Ovary (tissue), 3 donors: Measurements from ENCODE around the gene MN1.

ENCODE experiments used
- CTCF ChIP-seq, 3 donors: fragments of 450-650 bp in 2 of 3; fragments of 200-600 bp in 1 of 3; IDR thresholded peaks; one replicate each; pipeline versions ENCODE4 v1.5.1 to v1.8.0; 2016 to 2022; ENCODE audit warnings: antibody characterized with exemption in 3 of 3, mild to moderate bottlenecking in 1 of 3
- EP300 ChIP-seq: sonication (generic); formaldehyde crosslinking; IDR thresholded peaks from one replicate; pipeline ENCODE4 v1.6.1; 2017; ENCODE audit warnings: antibody characterized with exemption
- POLR2A ChIP-seq: fragments of 450-650 bp; IDR thresholded peaks from one replicate; pipeline ENCODE4 v1.6.1; 2017; ENCODE audit warnings: antibody characterized with exemption, mild to moderate bottlenecking, moderate library complexity
- donor health status: DM: no; HTN: no; CAD: no.

- no peak for TF ChIP-seq CTCF (IDR thresholded peaks at IDR 0.05)
- no peak for TF ChIP-seq POLR2A
- TF ChIP-seq EP300 = no peak
Measured at GRCh38 chr22:27772081-27772983, 29.2 kb downstream of the MN1 start.
